A549 (cell line): Measurements from ENCODE around the gene INHA. TPM values are rescaled to one million over a fixed set of nuclear protein-coding genes. Genes with fewer than 3 reads are reported as not detected.

Source experiments
- ATAC-seq, 2 experiments: fragments of 200-7000 bp in 1 of 2; fragments of >200 bp in 1 of 2; cut with Nextera tagmentation in 1 of 2; cut with Tn5 transposase in 1 of 2; 3 replicates each; pipeline versions ENCODE4 v1.8.0 to v1.9.1; 2018 to 2020; ENCODE audit warnings: mild to moderate bottlenecking in 1 of 2, moderate library complexity in 1 of 2
- CTCF ChIA-PET: fragments of 300-600 bp; sonication (Branson Sonifier 250); formaldehyde crosslinking; extraction: SDS; loops from one replicate; lab custom pipeline; 2021; ENCODE audit warnings: antibody characterized with exemption, inconsistent platforms; lab: Yijun Ruan, JAX
- POLR2A ChIA-PET: fragments of 350-600 bp; formaldehyde crosslinking; extraction: SDS; loops from one replicate; lab custom pipeline; 2021; ENCODE audit warnings: antibody characterized with exemption, inconsistent platforms; lab: Yijun Ruan, JAX
- DNase-seq, 2 experiments: peaks; one replicate each; pipeline versions ENCODE4 v3.0.0 to v3.0.0-alpha.2; 2011 to 2016; ENCODE audit warnings: low read depth in 1 of 2, low spot score in 1 of 2
- FAIRE-seq: peaks from 2 replicates; lab custom pipeline; 2011; peaks lifted over from hg19 to GRCh38; lab: Jason Lieb, UNC
- H3K27ac ChIP-seq, 2 experiments: fragments of >200 bp; sonication (Bioruptor Twin); formaldehyde crosslinking; 3 replicates each; pipeline ENCODE4 v1.5.1; 2016 to 2017
- H3K4me1 ChIP-seq: fragments of >200 bp; sonication (Bioruptor Twin); formaldehyde crosslinking; 3 replicates; pipeline ENCODE4 v1.6.1; 2016
- H3K4me2 ChIP-seq: fragments of >200 bp; sonication (Bioruptor Twin); formaldehyde crosslinking; 3 replicates; pipeline ENCODE4 v1.6.1; 2016
- H3K4me3 ChIP-seq: fragments of >200 bp; sonication (Bioruptor Twin); formaldehyde crosslinking; 3 replicates; pipeline ENCODE4 v1.5.1; 2016
- H3K9me3 ChIP-seq: fragments of >200 bp; sonication (Bioruptor Twin); formaldehyde crosslinking; 3 replicates; pipeline ENCODE4 v1.6.1; 2016
- E2F6 ChIP-seq: IDR thresholded peaks from 2 replicates; pipeline ENCODE4 v1.6.1; 2012; ENCODE audit warnings: low read depth, borderline replicate concordance
- ESRRA ChIP-seq: fragments of 150-350 bp; IDR thresholded peaks from 2 replicates; pipeline ENCODE4 v1.6.1; 2014; ENCODE audit warnings: mild to moderate bottlenecking, low read length, borderline replicate concordance
- FOSL2 ChIP-seq, 2 experiments: fragments of 450-650 bp in 1 of 2; fragments of >200 bp in 1 of 2; sonication (Bioruptor Twin) in 1 of 2; formaldehyde crosslinking; IDR thresholded peaks; 2 replicates each; pipeline versions ENCODE4 v1.5.0 to v1.6.1; 2016 to 2020; ENCODE audit warnings: mild to moderate bottlenecking in 1 of 2, moderate library complexity in 1 of 2
- FOXS1 ChIP-seq: fragments of 250-450 bp; sonication (Bioruptor Pico); IDR thresholded peaks from 2 replicates; pipeline ENCODE4 v1.5.0; 2020; ENCODE audit warnings: mild to moderate bottlenecking, moderate library complexity
- HOXA7 ChIP-seq: fragments of 250-450 bp; sonication (Bioruptor Pico); IDR thresholded peaks from 2 replicates; pipeline ENCODE4 v1.5.0; 2020; ENCODE audit warnings: mild to moderate bottlenecking, moderate library complexity
- JUN ChIP-seq, 2 experiments: fragments of >200 bp; sonication (Bioruptor Twin); formaldehyde crosslinking; IDR thresholded peaks; 2 replicates in 1 of 2; 3 replicates in 1 of 2; pipeline ENCODE4 v1.6.1; 2016 to 2017
- MAFK ChIP-seq: fragments of 450-650 bp; IDR thresholded peaks from 2 replicates; pipeline ENCODE4 v1.6.1; 2014; ENCODE audit not compliant: partially characterized antibody
- POLR2A ChIP-seq: IDR thresholded peaks from 2 replicates; pipeline ENCODE4 v1.6.1; 2012; ENCODE audit warnings: mild to moderate bottlenecking, low read length
- RAD21 ChIP-seq, 2 experiments: fragments of >200 bp in 1 of 2; sonication (Bioruptor Twin) in 1 of 2; formaldehyde crosslinking in 1 of 2; IDR thresholded peaks in 1 of 2; conservative IDR thresholded peaks in 1 of 2; 2 replicates in 1 of 2; 3 replicates in 1 of 2; pipeline ENCODE4 v1.6.1; 2012 to 2018; ENCODE audit warnings: inconsistent platforms in 1 of 2
- RARB ChIP-seq: fragments of 250-450 bp; sonication (Bioruptor Pico); IDR thresholded peaks from 2 replicates; pipeline ENCODE4 v1.8.0; 2021; ENCODE audit warnings: mild to moderate bottlenecking, moderate library complexity
- SMC3 ChIP-seq: fragments of >200 bp; sonication (Bioruptor Twin); formaldehyde crosslinking; IDR thresholded peaks from 3 replicates; pipeline ENCODE4 v1.6.1; 2018; ENCODE audit warnings: inconsistent platforms
- SREBF2 ChIP-seq: fragments of 450-650 bp; IDR thresholded peaks from 2 replicates; pipeline ENCODE4 v1.6.1; 2014; ENCODE audit warnings: mild to moderate bottlenecking, moderate library complexity
- WGBS: methylation state at CpG from one replicate; pipeline ENCODE4 v1.1.6; 2017; ENCODE audit errors: missing lambda C conversion rate; 5-methylcytosine and 5-hydroxymethylcytosine counted together
- polyA plus RNA-seq, 4 experiments: library from polyadenylated mRNA; depleted of rRNA in 3 of 4; stranded (reverse); fragments of >200 nt; fragmentation: RNase III in 1 of 4; extraction: RNeasy Plus Mini Kit Qiagen cat#74134 plus additional on column Dnase treatment in 1 of 4; gene quantifications; 2 replicates in 3 of 4; 3 replicates in 1 of 4; pipeline ENCODE4 v1.2.3, GENCODE V29; 2011 to 2017
- TF ChIP-seq, protein P1 (sequence below): IDR thresholded peaks from 2 replicates; pipeline ENCODE4 v1.6.1; 2012
- TF ChIP-seq, protein P2 (sequence below): fragments of 200-600 bp; sonication (generic); IDR thresholded peaks from 2 replicates; pipeline ENCODE4 v1.6.1; 2016; ENCODE audit warnings: antibody characterized with exemption, mild to moderate bottlenecking, moderate library complexity
- TF ChIP-seq, protein P3 (sequence below): fragments of >200 bp; sonication (Bioruptor Twin); formaldehyde crosslinking; IDR thresholded peaks from 3 replicates; pipeline ENCODE4 v1.5.1; 2016

INHA gene
- polyA plus RNA-seq, 2 of the 4 experiments (the other 2 are of a cell fraction) = 0.49 to 0.72 TPM

GRCh38 chr2:219540784-219541504 lies 31.2 kb upstream of the INHA start:
- TF ChIP-seq, protein P1, sequence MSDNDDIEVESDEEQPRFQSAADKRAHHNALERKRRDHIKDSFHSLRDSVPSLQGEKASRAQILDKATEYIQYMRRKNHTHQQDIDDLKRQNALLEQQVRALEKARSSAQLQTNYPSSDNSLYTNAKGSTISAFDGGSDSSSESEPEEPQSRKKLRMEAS = no peak
- TF ChIP-seq, protein P2, sequence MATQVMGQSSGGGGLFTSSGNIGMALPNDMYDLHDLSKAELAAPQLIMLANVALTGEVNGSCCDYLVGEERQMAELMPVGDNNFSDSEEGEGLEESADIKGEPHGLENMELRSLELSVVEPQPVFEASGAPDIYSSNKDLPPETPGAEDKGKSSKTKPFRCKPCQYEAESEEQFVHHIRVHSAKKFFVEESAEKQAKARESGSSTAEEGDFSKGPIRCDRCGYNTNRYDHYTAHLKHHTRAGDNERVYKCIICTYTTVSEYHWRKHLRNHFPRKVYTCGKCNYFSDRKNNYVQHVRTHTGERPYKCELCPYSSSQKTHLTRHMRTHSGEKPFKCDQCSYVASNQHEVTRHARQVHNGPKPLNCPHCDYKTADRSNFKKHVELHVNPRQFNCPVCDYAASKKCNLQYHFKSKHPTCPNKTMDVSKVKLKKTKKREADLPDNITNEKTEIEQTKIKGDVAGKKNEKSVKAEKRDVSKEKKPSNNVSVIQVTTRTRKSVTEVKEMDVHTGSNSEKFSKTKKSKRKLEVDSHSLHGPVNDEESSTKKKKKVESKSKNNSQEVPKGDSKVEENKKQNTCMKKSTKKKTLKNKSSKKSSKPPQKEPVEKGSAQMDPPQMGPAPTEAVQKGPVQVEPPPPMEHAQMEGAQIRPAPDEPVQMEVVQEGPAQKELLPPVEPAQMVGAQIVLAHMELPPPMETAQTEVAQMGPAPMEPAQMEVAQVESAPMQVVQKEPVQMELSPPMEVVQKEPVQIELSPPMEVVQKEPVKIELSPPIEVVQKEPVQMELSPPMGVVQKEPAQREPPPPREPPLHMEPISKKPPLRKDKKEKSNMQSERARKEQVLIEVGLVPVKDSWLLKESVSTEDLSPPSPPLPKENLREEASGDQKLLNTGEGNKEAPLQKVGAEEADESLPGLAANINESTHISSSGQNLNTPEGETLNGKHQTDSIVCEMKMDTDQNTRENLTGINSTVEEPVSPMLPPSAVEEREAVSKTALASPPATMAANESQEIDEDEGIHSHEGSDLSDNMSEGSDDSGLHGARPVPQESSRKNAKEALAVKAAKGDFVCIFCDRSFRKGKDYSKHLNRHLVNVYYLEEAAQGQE = no peak
- TF ChIP-seq E2F6 (no peak), RARB (CRISPR knock-in tag) (no peak), ESRRA (peak; percentile 95)
- TF ChIP-seq, all 56 proteins: peak for 1
- DNase-seq (no peak), ATAC-seq (no peak), FAIRE-seq (no peak)
- H3K4me2 ChIP-seq = peak overlapping the region; percentile 89; the same call in 2 of the 3 replicates
- H3K27ac ChIP-seq = no peak overlapping the region
- peaks cover 12% of the 10 kb centered on the region for H3K4me1 ChIP-seq
- WGBS = 79% methylated on average over 12 of the region's 12 CpGs
- ChIA-PET POLR2A (interaction anchor here (0.6 to 1.5 kb wide), 2 partner anchors 30 to 153 kb away, joined by 3 to 11 read pairs; partner anchors contain the start of gene OBSL1), CTCF (interaction anchor here (0.6 to 79.1 kb wide), 38 partner anchors 8 to 227 kb away, joined by 3 to 3291 read pairs (median 4); partner anchors contain the start of genes ASIC4, GMPPA, OBSL1 and SPEG)
- H3K9me3 ChIP-seq = no peaks in the 10 kb centered on the region
- H3K4me3 ChIP-seq = no peak overlapping the region

DNA sequence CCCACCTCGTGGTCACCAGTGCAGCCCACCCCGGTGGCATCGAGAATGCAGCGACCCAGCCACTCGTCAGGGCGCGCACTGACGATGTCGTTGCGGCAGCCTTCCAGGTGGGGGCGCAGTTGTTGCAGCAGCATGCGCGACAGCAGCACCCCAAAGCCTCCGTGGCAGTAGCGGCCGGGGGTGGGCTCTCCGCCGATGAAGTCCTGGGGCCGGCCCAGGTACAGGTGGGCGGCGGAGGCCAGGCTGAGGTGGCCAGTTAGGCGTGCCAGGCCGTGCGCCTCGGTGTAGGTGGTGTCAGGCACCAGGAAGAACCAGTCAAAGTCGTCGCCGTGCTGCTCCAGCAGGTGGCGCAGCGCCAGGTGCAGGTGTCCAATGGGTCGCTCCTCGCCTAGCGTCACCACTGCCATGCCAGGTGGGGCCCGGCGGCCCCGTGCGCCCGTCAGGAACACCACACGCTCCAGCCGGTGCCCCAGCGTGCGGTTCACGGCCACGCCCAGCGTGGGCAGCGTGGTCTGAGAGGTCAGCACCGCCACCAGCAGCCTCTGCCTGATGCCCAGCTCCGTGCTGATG lies 30.4 kb upstream of the INHA start:
- H3K27ac ChIP-seq = peak overlapping the region in 1 of 2 experiments; percentile 79; a peak in 3 of 6 replicates
- TF ChIP-seq RAD21 (conservative IDR thresholded peaks at IDR 0.05 in 1 of 2, IDR thresholded peaks at IDR 0.05 in 1 of 2) (peak; percentile 53 to 84), POLR2A (no peak), MAFK (no peak), FOSL2 (IDR thresholded peaks at IDR 0.05) (no peak), FOSL2 (CRISPR knock-in tag; IDR thresholded peaks at IDR 0.05) (no peak), SMC3 (peak; percentile 97), HOXA7 (no peak), SREBF2 (no peak), JUN (IDR thresholded peaks at IDR 0.05) (no peak), FOXS1 (CRISPR knock-in tag) (no peak)
- TF ChIP-seq, protein P3, sequence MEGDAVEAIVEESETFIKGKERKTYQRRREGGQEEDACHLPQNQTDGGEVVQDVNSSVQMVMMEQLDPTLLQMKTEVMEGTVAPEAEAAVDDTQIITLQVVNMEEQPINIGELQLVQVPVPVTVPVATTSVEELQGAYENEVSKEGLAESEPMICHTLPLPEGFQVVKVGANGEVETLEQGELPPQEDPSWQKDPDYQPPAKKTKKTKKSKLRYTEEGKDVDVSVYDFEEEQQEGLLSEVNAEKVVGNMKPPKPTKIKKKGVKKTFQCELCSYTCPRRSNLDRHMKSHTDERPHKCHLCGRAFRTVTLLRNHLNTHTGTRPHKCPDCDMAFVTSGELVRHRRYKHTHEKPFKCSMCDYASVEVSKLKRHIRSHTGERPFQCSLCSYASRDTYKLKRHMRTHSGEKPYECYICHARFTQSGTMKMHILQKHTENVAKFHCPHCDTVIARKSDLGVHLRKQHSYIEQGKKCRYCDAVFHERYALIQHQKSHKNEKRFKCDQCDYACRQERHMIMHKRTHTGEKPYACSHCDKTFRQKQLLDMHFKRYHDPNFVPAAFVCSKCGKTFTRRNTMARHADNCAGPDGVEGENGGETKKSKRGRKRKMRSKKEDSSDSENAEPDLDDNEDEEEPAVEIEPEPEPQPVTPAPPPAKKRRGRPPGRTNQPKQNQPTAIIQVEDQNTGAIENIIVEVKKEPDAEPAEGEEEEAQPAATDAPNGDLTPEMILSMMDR = peak; percentile 100
- TF ChIP-seq, protein P1 = peak; percentile 52; the same call in 1 of the 2 replicates
- peak; percentile 74 to 89 for DNase-seq
- peak; percentile 38 to 69 for ATAC-seq
- H3K4me2 ChIP-seq = peak overlapping the region; percentile 89
- FAIRE-seq = no peak
- POLR2A ChIA-PET = interaction anchor here (0.6 to 1.5 kb wide), 2 partner anchors 30 to 154 kb away, joined by 3 to 11 read pairs; partner anchors contain the start of gene OBSL1
- peaks cover 12% of the 10 kb centered on the region for H3K4me1 ChIP-seq
- H3K4me3 ChIP-seq = peak overlapping the region; percentile 32
- CTCF ChIA-PET = interaction anchor here (0.6 to 79.1 kb wide), 44 partner anchors 7 to 228 kb away, joined by 3 to 3291 read pairs (median 4); partner anchors contain the start of genes ASIC4, GMPPA, INHA and OBSL1
- H3K9me3 ChIP-seq = no peaks in the 10 kb centered on the region
- 0% methylated on average over 14 of the region's 48 CpGs for WGBS
